HL-60/S4 treated with phorbol 12-myristate 13-acetate at 8.2 ng/mL for 4 days and 3 days (cell line): ENCODE data around the gene SEL1L3.

ENCODE experiments used
- in situ Hi-C: fragments of 300-500 bp; cut with MboI; formaldehyde crosslinking; loops from 2 replicates; pipeline ENCODE4 v1.15.0; 2022; ENCODE audit warnings: low sequenced_read_pairs

The SEL1L3 gene

GRCh38 chr4:25857403-25857802, 5.4 kb downstream of the SEL1L3 start:
- in situ Hi-C loops = no loop called here

- in situ Hi-C loops = no loop called here
These were observed 6.0 kb downstream of the SEL1L3 start for GRCh38 chr4:25856756-25857155.

- in situ Hi-C loops = no loop called here
These were observed 10.7 kb downstream of the SEL1L3 start for GRCh38 chr4:25852103-25852502.

- in situ Hi-C loops = no loop called here
These were observed 15.5 kb downstream of the SEL1L3 start for GRCh38 chr4:25847329-25847728.

GRCh38 chr4:25845841-25846653, 16.7 kb downstream of the SEL1L3 start:
- in situ Hi-C loops = no loop called here

- in situ Hi-C loops = no loop called here
These were observed 17.7 kb downstream of the SEL1L3 start for GRCh38 chr4:25844961-25845712.

- in situ Hi-C loops = no loop called here
These were observed 19.3 kb downstream of the SEL1L3 start for GRCh38 chr4:25843340-25844097.

- in situ Hi-C loops = no loop called here
These were observed 20.5 kb downstream of the SEL1L3 start for GRCh38 chr4:25842229-25842845.

GRCh38 chr4:25839687-25840086, 23.1 kb downstream of the SEL1L3 start:
- in situ Hi-C loops = no loop called here

- in situ Hi-C loops = no loop called here
These were observed 23.6 kb downstream of the SEL1L3 start for GRCh38 chr4:25839233-25839632.

GRCh38 chr4:25838526-25838925, 24.3 kb downstream of the SEL1L3 start:
- in situ Hi-C loops = no loop called here

- in situ Hi-C loops = no loop called here
These were observed 25.7 kb downstream of the SEL1L3 start for GRCh38 chr4:25837107-25837506.

- in situ Hi-C loops = no loop called here
These were observed 27.4 kb downstream of the SEL1L3 start for GRCh38 chr4:25835384-25835783.

- in situ Hi-C loops = no loop called here
These were observed 28.2 kb downstream of the SEL1L3 start for GRCh38 chr4:25834411-25835107.

GRCh38 chr4:25830548-25830947, 32.2 kb downstream of the SEL1L3 start:
- in situ Hi-C loops = no loop called here

GRCh38 chr4:25827897-25828296, 34.9 kb downstream of the SEL1L3 start:
- in situ Hi-C loops = no loop called here

GRCh38 chr4:25827373-25827772, 35.4 kb downstream of the SEL1L3 start:
- in situ Hi-C loops = no loop called here

GRCh38 chr4:25826074-25826752, 36.6 kb downstream of the SEL1L3 start:
- in situ Hi-C loops = no loop called here

- in situ Hi-C loops = no loop called here
These were observed 39.2 kb downstream of the SEL1L3 start for GRCh38 chr4:25823632-25824031.

GRCh38 chr4:25821899-25822298, 40.9 kb downstream of the SEL1L3 start:
- in situ Hi-C loops = no loop called here
